ENCODE measurements around the gene GMDS. TPM values are rescaled to one million over a fixed set of nuclear protein-coding genes. Genes with fewer than 3 reads are reported as not detected.

The GMDS gene
- total and polyA plus RNA-seq, 2 of the 13 experiments (the other 11 are each of a cell fraction or from before 2014, with no cell fraction given), result 64.4 to 112 TPM

DNA sequence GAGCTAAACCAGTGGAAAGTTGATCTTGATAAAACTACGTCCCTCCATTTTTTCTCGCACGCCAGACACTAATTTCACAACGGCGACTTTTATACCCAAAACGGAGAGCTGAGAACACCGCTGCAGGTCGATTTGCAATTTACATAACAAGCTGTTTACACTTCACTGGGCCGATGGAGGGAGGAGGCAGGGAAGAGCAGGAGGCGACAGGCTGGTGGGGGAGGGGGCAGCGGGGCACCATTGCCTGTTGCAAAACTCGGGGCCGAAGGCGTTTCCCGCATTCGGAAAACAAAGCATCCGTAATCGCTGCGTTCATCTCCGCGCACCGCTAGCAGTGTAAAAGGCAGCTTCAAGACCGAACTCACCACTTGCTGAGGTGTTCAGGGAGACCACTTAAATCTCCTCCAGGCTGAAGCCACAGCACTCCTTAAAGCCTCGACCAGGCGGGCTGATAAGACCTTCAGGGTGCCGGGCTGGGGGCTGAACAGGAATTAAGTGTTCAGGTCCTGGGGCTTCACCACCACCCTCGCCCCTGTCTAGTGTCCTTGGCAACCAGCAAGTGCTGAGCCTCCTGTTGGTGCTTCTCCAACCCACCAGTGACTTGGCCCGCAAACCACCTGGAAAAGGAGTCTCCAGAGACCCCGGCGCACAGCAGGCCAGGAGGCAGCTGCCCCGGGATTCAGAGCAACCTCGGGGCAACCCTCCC is 637.7 kb downstream of the GMDS start (continued):
- TF ChIP-seq FLYWCH1 (CRISPR knock-in tag; IDR thresholded peaks at IDR 0.05) (no peak), HES4 (CRISPR knock-in tag; IDR thresholded peaks at IDR 0.05; ENCODE audit: borderline replicate concordance) (no peak), NPAS2 (CRISPR knock-in tag; IDR thresholded peaks at IDR 0.05; ENCODE audit: borderline replicate concordance) (no peak), RARG (CRISPR knock-in tag; IDR thresholded peaks at IDR 0.05; ENCODE audit: low read depth) (no peak), GFI1 (CRISPR knock-in tag; IDR thresholded peaks at IDR 0.05; ENCODE audit: borderline replicate concordance) (0 out of 2 replicates have a peak, but pooled peaks have one; percentile 18), TCF7 (IDR thresholded peaks at IDR 0.05; ENCODE audit: low read depth) (0 out of 2 replicates have a peak, but pooled peaks have one; percentile 13), HNF4G (IDR thresholded peaks at IDR 0.05; ENCODE audit: borderline replicate concordance, low read depth, low read length) (no peak), HNF4G (CRISPR knock-in tag; IDR thresholded peaks at IDR 0.05; ENCODE audit: borderline replicate concordance, low read depth) (no peak), SP5 (CRISPR knock-in tag; IDR thresholded peaks at IDR 0.05; ENCODE audit: borderline replicate concordance, low read depth) (peak; percentile 46; the same call in 1 of the 2 replicates), ADNP (CRISPR knock-in tag; IDR thresholded peaks at IDR 0.05) (no peak), ZNF556 (CRISPR knock-in tag; IDR thresholded peaks at IDR 0.05; ENCODE audit: borderline replicate concordance) (no peak), KDM5A (IDR thresholded peaks at IDR 0.05; ENCODE audit: borderline replicate concordance, low read length) (no peak), NRL (CRISPR knock-in tag; IDR thresholded peaks at IDR 0.05; ENCODE audit: borderline replicate concordance) (no peak; the same call in 1 of the 2 replicates), SALL2 (CRISPR knock-in tag; IDR thresholded peaks at IDR 0.05) (no peak), ZNF567 (CRISPR knock-in tag; IDR thresholded peaks at IDR 0.05; ENCODE audit: borderline replicate concordance) (no peak), ZNF724P (CRISPR knock-in tag; IDR thresholded peaks at IDR 0.05; ENCODE audit: borderline replicate concordance) (no peak), ZNF431 (CRISPR knock-in tag; IDR thresholded peaks at IDR 0.05; ENCODE audit: borderline replicate concordance, low read depth) (no peak), ZNF317 (CRISPR knock-in tag; IDR thresholded peaks at IDR 0.05) (no peak; the same call in 1 of the 2 replicates), ZNF598 (CRISPR knock-in tag; IDR thresholded peaks at IDR 0.05; ENCODE audit: borderline replicate concordance) (0 out of 2 replicates have a peak, but pooled peaks have one; percentile 40), NKX3-1 (CRISPR knock-in tag; IDR thresholded peaks at IDR 0.05) (no peak), ZNF292 (CRISPR knock-in tag; IDR thresholded peaks at IDR 0.05; ENCODE audit: borderline replicate concordance, low read depth) (peak; percentile 23; the same call in 1 of the 2 replicates), SRSF4 (IDR thresholded peaks at IDR 0.05; ENCODE audit: low read depth, low read length, poor library complexity, severe bottlenecking) (no peak), GATAD1 (CRISPR knock-in tag; IDR thresholded peaks at IDR 0.05) (peak; percentile 45; the same call in 1 of the 2 replicates)
- TF ChIP-seq, protein P1, sequence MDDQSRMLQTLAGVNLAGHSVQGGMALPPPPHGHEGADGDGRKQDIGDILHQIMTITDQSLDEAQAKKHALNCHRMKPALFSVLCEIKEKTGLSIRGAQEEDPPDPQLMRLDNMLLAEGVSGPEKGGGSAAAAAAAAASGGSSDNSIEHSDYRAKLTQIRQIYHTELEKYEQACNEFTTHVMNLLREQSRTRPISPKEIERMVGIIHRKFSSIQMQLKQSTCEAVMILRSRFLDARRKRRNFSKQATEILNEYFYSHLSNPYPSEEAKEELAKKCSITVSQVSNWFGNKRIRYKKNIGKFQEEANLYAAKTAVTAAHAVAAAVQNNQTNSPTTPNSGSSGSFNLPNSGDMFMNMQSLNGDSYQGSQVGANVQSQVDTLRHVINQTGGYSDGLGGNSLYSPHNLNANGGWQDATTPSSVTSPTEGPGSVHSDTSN (CRISPR knock-in tag; IDR thresholded peaks at IDR 0.05; ENCODE audit: borderline replicate concordance), result no peak
- TF ChIP-seq, protein P2, sequence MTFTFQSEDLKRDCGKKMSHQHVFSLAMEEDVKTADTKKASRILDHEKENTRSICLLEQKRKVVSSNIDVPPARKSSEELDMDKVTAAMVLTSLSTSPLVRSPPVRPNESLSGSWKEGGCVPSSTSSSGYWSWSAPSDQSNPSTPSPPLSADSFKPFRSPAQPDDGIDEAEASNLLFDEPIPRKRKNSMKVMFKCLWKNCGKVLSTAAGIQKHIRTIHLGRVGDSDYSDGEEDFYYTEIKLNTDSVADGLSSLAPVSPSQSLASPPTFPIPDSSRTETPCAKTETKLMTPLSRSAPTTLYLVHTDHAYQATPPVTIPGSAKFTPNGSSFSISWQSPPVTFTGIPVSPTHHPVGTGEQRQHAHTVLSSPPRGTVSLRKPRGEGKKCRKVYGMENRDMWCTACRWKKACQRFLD (CRISPR knock-in tag; IDR thresholded peaks at IDR 0.05; ENCODE audit: borderline replicate concordance), result no peak
